ENCODE measurements around the gene BLOC1S2.
"Not testable (repeated sequence)": the region's sequence is repeated elsewhere in the genome, so short reads cannot be mapped to it uniquely, and the experiment has no call there.

BLOC1S2 gene

GRCh38 chr10:100286051-100287033, at the start of gene BLOC1S2:
TSS of gene BLOC1S2 (minus strand) at chr10:100286680. CDS start at chr10:100286659, 21 bp downstream.
- peak; percentile 94 for DNase-seq

- DNase-seq, result no peak
These were observed 48.3 kb upstream of the BLOC1S2 start for GRCh38 chr10:100334762-100335161.

GRCh38 chr10:100333661-100334440, 47.4 kb upstream of the BLOC1S2 start:
- DNase-seq, result no peak

GRCh38 chr10:100333106-100333505, 46.6 kb upstream of the BLOC1S2 start:
- no peak for DNase-seq

- no peak for DNase-seq
These were observed 43.6 kb upstream of the BLOC1S2 start, which contains the start of gene PKD2L1 for GRCh38 chr10:100330079-100330478. TSS of gene PKD2L1 (minus strand) at chr10:100330228. CDS start at chr10:100330103, 125 bp downstream.

- DNase-seq, result no peak
These were observed 41.7 kb upstream of the BLOC1S2 start for GRCh38 chr10:100328198-100328597.

GRCh38 chr10:100327718-100328009, 41.2 kb upstream of the BLOC1S2 start:
- no peak for DNase-seq

GRCh38 chr10:100327007-100327717, 40.7 kb upstream of the BLOC1S2 start:
- peak; percentile 65 for DNase-seq

GRCh38 chr10:100325158-100325557, 38.7 kb upstream of the BLOC1S2 start:
- DNase-seq, result no peak

- no peak for DNase-seq
These were observed 33.4 kb upstream of the BLOC1S2 start for GRCh38 chr10:100319707-100320402.

GRCh38 chr10:100318207-100318606, 31.7 kb upstream of the BLOC1S2 start:
- no peak for DNase-seq

GRCh38 chr10:100315615-100316014, 29.1 kb upstream of the BLOC1S2 start:
- DNase-seq, result no peak

GRCh38 chr10:100311298-100311697, 24.8 kb upstream of the BLOC1S2 start:
- no peak for DNase-seq

GRCh38 chr10:100307684-100308083, 21.2 kb upstream of the BLOC1S2 start:
- no peak for DNase-seq

GRCh38 chr10:100306861-100307260, 20.4 kb upstream of the BLOC1S2 start:
- DNase-seq, result no peak

- DNase-seq, result no peak
These were observed 17.9 kb upstream of the BLOC1S2 start for GRCh38 chr10:100304414-100304813.

- peak; percentile 21 for DNase-seq
These were observed 17.3 kb upstream of the BLOC1S2 start for GRCh38 chr10:100303724-100304319.

GRCh38 chr10:100301123-100301522, 14.6 kb upstream of the BLOC1S2 start:
- DNase-seq, result not testable (repeated sequence)

- no peak for DNase-seq
These were observed 10.8 kb upstream of the BLOC1S2 start for GRCh38 chr10:100297242-100297641.

GRCh38 chr10:100293066-100293465, 6.6 kb upstream of the BLOC1S2 start:
- no peak for DNase-seq

- DNase-seq, result not testable (repeated sequence)
These were observed 5.8 kb upstream of the BLOC1S2 start for GRCh38 chr10:100292300-100292699.

GRCh38 chr10:100291356-100291755, 4.9 kb upstream of the BLOC1S2 start:
- no peak for DNase-seq

Data from activated CD4-positive, alpha-beta T cell treated with anti-CD3 and anti-CD28 coated beads, Interleukin-10, Interleukin-2, amounts not matched to agents 100 ng/mL and 50 ng/mL, durations not matched to agents 16 hours and 8 hours (primary cell).